Neural progenitor cell (in vitro differentiated cells): ENCODE results near the gene STRN3.

ENCODE experiments used
- EZH2 ChIP-seq: fragments of 200-600 bp; sonication (generic); IDR thresholded peaks from 2 replicates; pipeline ENCODE4 v1.6.1; 2017; ENCODE audit warnings: antibody characterized with exemption, mild to moderate bottlenecking, moderate library complexity
- TF ChIP-seq, protein P1 (sequence below): fragments of 200-600 bp; sonication (generic); IDR thresholded peaks from 2 replicates; pipeline ENCODE4 v1.5.1; 2017; ENCODE audit warnings: antibody characterized with exemption, mild to moderate bottlenecking

GRCh38 chr14:31057035-31057434, 30.9 kb upstream of the STRN3 start:
- TF ChIP-seq EZH2 = no peak
- TF ChIP-seq, protein P1, sequence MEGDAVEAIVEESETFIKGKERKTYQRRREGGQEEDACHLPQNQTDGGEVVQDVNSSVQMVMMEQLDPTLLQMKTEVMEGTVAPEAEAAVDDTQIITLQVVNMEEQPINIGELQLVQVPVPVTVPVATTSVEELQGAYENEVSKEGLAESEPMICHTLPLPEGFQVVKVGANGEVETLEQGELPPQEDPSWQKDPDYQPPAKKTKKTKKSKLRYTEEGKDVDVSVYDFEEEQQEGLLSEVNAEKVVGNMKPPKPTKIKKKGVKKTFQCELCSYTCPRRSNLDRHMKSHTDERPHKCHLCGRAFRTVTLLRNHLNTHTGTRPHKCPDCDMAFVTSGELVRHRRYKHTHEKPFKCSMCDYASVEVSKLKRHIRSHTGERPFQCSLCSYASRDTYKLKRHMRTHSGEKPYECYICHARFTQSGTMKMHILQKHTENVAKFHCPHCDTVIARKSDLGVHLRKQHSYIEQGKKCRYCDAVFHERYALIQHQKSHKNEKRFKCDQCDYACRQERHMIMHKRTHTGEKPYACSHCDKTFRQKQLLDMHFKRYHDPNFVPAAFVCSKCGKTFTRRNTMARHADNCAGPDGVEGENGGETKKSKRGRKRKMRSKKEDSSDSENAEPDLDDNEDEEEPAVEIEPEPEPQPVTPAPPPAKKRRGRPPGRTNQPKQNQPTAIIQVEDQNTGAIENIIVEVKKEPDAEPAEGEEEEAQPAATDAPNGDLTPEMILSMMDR = no peak
